CD4-positive, CD25-positive, alpha-beta regulatory T cell (primary cell): ENCODE measurements around the gene HOXD11. TPM values are rescaled to one million over a fixed set of nuclear protein-coding genes. Genes with fewer than 3 reads are reported as not detected.
A peak's percentile ranks its signal among the peaks of the same experiment; 100 is the strongest.

Experiments used
- ATAC-seq, 2 donors: fragments of 150-1000 bp; cut with Tn5 transposase; one replicate each; pipeline ENCODE4 v1.10.0; 2021; ENCODE audit warnings: low read depth in 2 of 2, moderate number of reproducible peaks in 2 of 2, moderate library complexity in 1 of 2
- DNase-seq, 3 donors: peaks; one replicate each; pipeline versions ENCODE4 v3.0.0 to v3.0.0-alpha.2; 2012 to 2022; ENCODE audit warnings: mixed read lengths in 1 of 3
- H3K27ac ChIP-seq: one replicate; pipeline ENCODE4 v1.7.0; 2013; ENCODE audit warnings: mild to moderate bottlenecking, low read length; ENCODE audit not compliant: insufficient read depth, poor library complexity, severe bottlenecking
- H3K27me3 ChIP-seq: one replicate; pipeline ENCODE4 v1.7.0; 2013; ENCODE audit warnings: low read length; ENCODE audit not compliant: control insufficient read depth, insufficient read depth
- H3K36me3 ChIP-seq: one replicate; pipeline ENCODE4 v1.7.0; 2013; ENCODE audit warnings: mild to moderate bottlenecking, low read length, moderate library complexity; ENCODE audit not compliant: control insufficient read depth, insufficient read depth
- H3K4me1 ChIP-seq: 2 replicates; pipeline ENCODE4 v1.7.0; 2013; ENCODE audit warnings: mild to moderate bottlenecking, low read length; ENCODE audit not compliant: insufficient read depth, control insufficient read depth, poor library complexity, severe bottlenecking
- H3K4me3 ChIP-seq: one replicate; pipeline ENCODE4 v1.7.0; 2013; ENCODE audit warnings: low read depth, mild to moderate bottlenecking, low read length, moderate library complexity
- H3K9me3 ChIP-seq, 2 experiments: 1 replicate in 1 of 2; 2 replicates in 1 of 2; pipeline ENCODE4 v1.7.0; 2013; ENCODE audit warnings: low read length in 2 of 2, mild to moderate bottlenecking in 1 of 2, moderate library complexity in 1 of 2; ENCODE audit not compliant: control insufficient read depth in 2 of 2
- H3K27ac Mint-ChIP-seq, 3 donors: one replicate each; pipeline ENCODE4 v1.8.0; 2020 to 2022; ENCODE audit warnings: mild to moderate bottlenecking in 3 of 3, mixed read lengths in 3 of 3, moderate library complexity in 2 of 3
- H3K27me3 Mint-ChIP-seq: one replicate; pipeline ENCODE4 v1.8.0; 2022; ENCODE audit warnings: mild to moderate bottlenecking, mixed read lengths
- H3K36me3 Mint-ChIP-seq: one replicate; pipeline ENCODE4 v1.8.0; 2020; ENCODE audit warnings: mixed read lengths
- H3K4me1 Mint-ChIP-seq, 4 donors: one replicate each; pipeline ENCODE4 v1.8.0; 2020 to 2022; ENCODE audit warnings: mixed read lengths in 4 of 4, mild to moderate bottlenecking in 1 of 4
- H3K4me3 Mint-ChIP-seq, 4 donors: one replicate each; pipeline ENCODE4 v1.8.0; 2020 to 2022; ENCODE audit warnings: mild to moderate bottlenecking in 4 of 4, mixed read lengths in 4 of 4, moderate library complexity in 3 of 4
- H3K9me3 Mint-ChIP-seq, 7 donors: one replicate each; pipeline ENCODE4 v1.8.0; 2020 to 2022; ENCODE audit warnings: mixed read lengths in 7 of 7, mild to moderate bottlenecking in 3 of 7, moderate library complexity in 2 of 7
- polyA plus RNA-seq, 4 donors: library from polyadenylated mRNA; unstranded; fragments of 300-500 nt; fragmentation: Illumina TruSeq; gene quantifications; one replicate each; pipeline ENCODE4 v1.2.3, GENCODE V29; 2021
- total RNA-seq: library from RNA; stranded (reverse); gene quantifications from one replicate; pipeline ENCODE4 v1.2.3, GENCODE V29; 2022

The HOXD11 gene
- total and polyA plus RNA-seq, 5 donors from 2014 or later, result not detected

- Mint-ChIP-seq H3K27ac (peak overlapping the region; percentile 20 to 81 (median 62)), H3K36me3 (peaks cover 4% of the 10 kb centered on the region), H3K27me3 (peaks cover 91% of the 10 kb centered on the region), H3K4me3 (peak overlapping the region; percentile 48 to 87 (median 66)), H3K9me3 (peaks cover 0 to 45% (median 8%) of the 10 kb centered on the region in 7 donors), H3K4me1 (peaks cover 4 to 22% (median 16%) of the 10 kb centered on the region in 4 donors)
- Histone ChIP-seq H3K36me3 (no peaks in the 10 kb centered on the region), H3K9me3 (peaks cover 15 to 82% of the 10 kb centered on the region in 2 experiments), H3K4me1 (peaks cover 13% of the 10 kb centered on the region), H3K4me3 (no peak overlapping the region), H3K27ac (no peak overlapping the region), H3K27me3 (peaks cover 57% of the 10 kb centered on the region)
- DNase-seq, result no peak
- no peak for ATAC-seq
Measured at GRCh38 chr2:176082824-176083751, 24.0 kb upstream of the HOXD11 start.

GRCh38 chr2:176083796-176084261 lies 23.3 kb upstream of the HOXD11 start, which contains the start of gene EVX2:
EVX2 (minus strand) TSS chr2:176083962; CDS start chr2:176083776, 186 bp downstream.
- Histone ChIP-seq H3K9me3 (peaks cover 14 to 80% of the 10 kb centered on the region in 2 experiments), H3K27ac (no peak within 1 kb of the TSS), H3K4me3 (no peak within 1 kb of the TSS), H3K27me3 (peaks cover 54% of the 10 kb centered on the region), H3K4me1 (peaks cover 13% of the 10 kb centered on the region), H3K36me3 (no peaks in the 10 kb centered on the region)
- peaks cover 91% of the 10 kb centered on the region for H3K27me3 Mint-ChIP-seq
- H3K4me1 Mint-ChIP-seq, result peaks cover 6 to 26% (median 12%) of the 10 kb centered on the region in 4 donors
- H3K27ac Mint-ChIP-seq, result peak within 1 kb of the TSS; percentile 49 to 81 (median 62)
- H3K36me3 Mint-ChIP-seq, result peaks cover 4% of the 10 kb centered on the region
- H3K4me3 Mint-ChIP-seq, result peak within 1 kb of the TSS; percentile 61 to 87 (median 74)
- peaks cover 0 to 46% (median under 1%) of the 10 kb centered on the region in 7 donors for H3K9me3 Mint-ChIP-seq
- no peak for ATAC-seq
- DNase-seq, result no peak

- Histone ChIP-seq H3K27ac (no peak overlapping the region), H3K4me3 (no peak overlapping the region), H3K4me1 (peaks cover 7% of the 10 kb centered on the region), H3K9me3 (peaks cover 11 to 72% of the 10 kb centered on the region in 2 experiments), H3K27me3 (peaks cover 57% of the 10 kb centered on the region), H3K36me3 (no peaks in the 10 kb centered on the region)
- no peak for ATAC-seq
- no peak for DNase-seq
- H3K4me1 Mint-ChIP-seq, result peaks cover 6 to 19% (median 8%) of the 10 kb centered on the region in 4 donors
- H3K9me3 Mint-ChIP-seq, result peaks cover 0 to 42% (median 0%) of the 10 kb centered on the region in 7 donors
- peak overlapping the region in 1 of 3 donors; percentile 81 for H3K27ac Mint-ChIP-seq
- peaks cover 91% of the 10 kb centered on the region for H3K27me3 Mint-ChIP-seq
- H3K36me3 Mint-ChIP-seq, result peaks cover 7% of the 10 kb centered on the region
- peak overlapping the region in 3 of 4 donors; percentile 61 to 80 (median 68) for H3K4me3 Mint-ChIP-seq
Measured at GRCh38 chr2:176084611-176085119, 22.4 kb upstream of the HOXD11 start.

- Mint-ChIP-seq H3K27ac (peak overlapping the region in 2 of 3 donors; percentile 69 to 81), H3K4me3 (peak overlapping the region; percentile 8 to 82 (median 74)), H3K4me1 (peaks cover 6 to 19% (median 8%) of the 10 kb centered on the region in 4 donors), H3K27me3 (peaks cover 96% of the 10 kb centered on the region), H3K9me3 (peaks cover 0 to 42% (median 0%) of the 10 kb centered on the region in 7 donors), H3K36me3 (peaks cover 7% of the 10 kb centered on the region)
- Histone ChIP-seq H3K27ac (no peak overlapping the region), H3K27me3 (peaks cover 63% of the 10 kb centered on the region), H3K36me3 (no peaks in the 10 kb centered on the region), H3K9me3 (peaks cover 11 to 76% of the 10 kb centered on the region in 2 experiments), H3K4me1 (peaks cover 4% of the 10 kb centered on the region), H3K4me3 (no peak overlapping the region)
- no peak for ATAC-seq
- no peak for DNase-seq
Measured at GRCh38 chr2:176085120-176085788, 21.8 kb upstream of the HOXD11 start.

- peaks cover 0 to 38% (median 0%) of the 10 kb centered on the region in 7 donors for H3K9me3 Mint-ChIP-seq
- H3K4me1 ChIP-seq, result no peaks in the 10 kb centered on the region
- peaks cover 6 to 17% (median 9%) of the 10 kb centered on the region in 4 donors for H3K4me1 Mint-ChIP-seq
- no peaks in the 10 kb centered on the region for H3K36me3 ChIP-seq
- peak overlapping the region; percentile 46 to 82 (median 58) for H3K4me3 Mint-ChIP-seq
- H3K9me3 ChIP-seq, result peaks cover 9 to 68% of the 10 kb centered on the region in 2 experiments
- peaks cover 99% of the 10 kb centered on the region for H3K27me3 Mint-ChIP-seq
- H3K27ac Mint-ChIP-seq, result peak overlapping the region in 2 of 3 donors; percentile 62 to 69
- peaks cover 65% of the 10 kb centered on the region for H3K27me3 ChIP-seq
- H3K36me3 Mint-ChIP-seq, result peaks cover 10% of the 10 kb centered on the region
- DNase-seq, result peak in 1 of 3 donors; percentile 41
- H3K27ac ChIP-seq, result no peak overlapping the region
- ATAC-seq, result no peak
- no peak overlapping the region for H3K4me3 ChIP-seq
Measured at GRCh38 chr2:176085861-176086771, 21.0 kb upstream of the HOXD11 start.

- Mint-ChIP-seq H3K9me3 (peaks cover 0 to 37% (median 0%) of the 10 kb centered on the region in 7 donors), H3K4me3 (peak overlapping the region in 3 of 4 donors; percentile 36 to 77 (median 43)), H3K27ac (no peak overlapping the region), H3K27me3 (peaks cover 97% of the 10 kb centered on the region), H3K36me3 (peaks cover 16% of the 10 kb centered on the region), H3K4me1 (peaks cover 6 to 22% (median 10%) of the 10 kb centered on the region in 4 donors)
- DNase-seq (no peak), ATAC-seq (no peak)
- Histone ChIP-seq H3K36me3 (no peaks in the 10 kb centered on the region), H3K27me3 (peaks cover 67% of the 10 kb centered on the region), H3K9me3 (peaks cover 4 to 55% of the 10 kb centered on the region in 2 experiments), H3K4me3 (no peak overlapping the region), H3K27ac (no peak overlapping the region), H3K4me1 (peaks cover 4% of the 10 kb centered on the region)
Measured at GRCh38 chr2:176087330-176088047, 19.6 kb upstream of the HOXD11 start.
